Smooth muscle cell of bladder (primary cell): ENCODE results near the gene SLC8A3. TPM values are rescaled to one million over a fixed set of nuclear protein-coding genes. Genes with fewer than 3 reads are reported as not detected.

ENCODE experiments used
- total RNA-seq: library from RNA; depleted of rRNA; stranded (reverse); fragments of >200 nt; gene quantifications from 2 replicates; pipeline ENCODE4 v1.2.3, GENCODE V29; 2014

Gene SLC8A3
- total RNA-seq: under 0.01 and 0.18 TPM in 2 replicates

DNA sequence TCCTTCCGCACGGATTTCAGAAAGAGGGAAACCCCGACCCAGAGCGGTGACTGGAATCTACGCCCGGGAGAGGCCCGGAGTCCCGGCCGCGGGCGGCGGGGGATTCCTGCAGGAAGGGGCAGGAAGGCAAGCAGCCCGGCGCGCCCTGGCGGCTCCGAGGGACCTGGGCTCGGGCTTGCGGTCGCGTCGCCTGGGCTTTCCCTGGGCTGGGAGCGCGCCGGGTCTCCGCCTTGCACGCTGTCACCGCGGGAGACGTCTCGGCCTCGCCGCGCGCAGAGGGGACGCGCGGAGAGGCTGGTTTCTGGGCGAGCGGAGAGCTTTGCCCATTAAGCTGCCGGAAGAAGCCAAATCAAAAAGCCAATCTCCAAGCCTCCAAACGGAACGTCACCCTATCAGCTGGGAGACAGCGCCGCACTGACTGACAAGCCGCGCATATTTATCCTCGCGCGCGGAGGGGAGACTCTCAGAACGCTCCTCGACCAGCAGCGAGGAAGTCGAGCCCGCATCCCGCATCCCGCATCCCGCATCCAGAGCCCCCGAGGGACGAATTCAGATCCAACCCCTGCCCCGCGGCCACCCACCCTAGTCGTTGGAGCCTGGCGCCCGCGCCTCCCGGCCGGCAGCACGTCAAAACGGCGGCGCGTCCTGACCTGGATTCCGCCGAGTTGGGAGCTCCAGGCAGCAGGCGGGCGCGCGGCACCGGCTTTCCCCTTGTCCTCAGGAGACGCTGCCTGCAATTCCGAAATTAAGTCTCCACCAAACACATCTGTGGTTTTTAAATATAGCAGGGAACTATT, at the start of gene SLC8A3:
Gene SLC8A3, minus strand, starts transcription at position 293 of the 797 bp plus-strand sequence. CDS start 20,529 bp downstream, outside the sequence.

Other genes with a start within 250 kb of the SLC8A3 start
- 35.0 and 37.4 TPM in 2 replicates for gene COX16, start 170.7 kb upstream of the SLC8A3 start, total RNA-seq
- 12.2 and 12.9 TPM in 2 replicates for gene SYNJ2BP, start 228.1 kb upstream of the SLC8A3 start, total RNA-seq